ENCODE measurements around the gene EFNA5.

DNA sequence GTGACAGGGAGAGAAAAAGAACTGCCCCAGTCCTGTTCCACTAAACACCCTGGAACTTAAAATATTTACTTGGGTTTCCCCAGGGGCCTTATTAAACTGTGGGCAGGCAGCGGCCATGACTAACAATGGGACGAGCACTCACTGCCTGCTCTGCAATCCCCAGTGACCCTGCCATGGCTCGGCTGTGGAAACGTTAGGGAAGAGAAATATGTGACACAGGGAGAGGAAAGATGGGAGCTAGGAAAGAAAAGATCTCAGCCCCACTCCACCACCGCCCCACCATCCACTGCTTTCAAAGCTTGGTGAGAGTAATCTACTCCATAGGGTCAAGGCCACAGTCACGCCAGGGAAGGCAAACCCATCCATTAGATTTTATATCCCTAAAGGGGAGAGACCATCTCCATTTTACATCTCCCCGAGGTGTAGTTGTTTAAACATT lies 117.6 kb downstream of the EFNA5 start:
- TF ChIP-seq GATA2 (IDR thresholded peaks at IDR 0.05; ENCODE audit: low read depth, low read length) = no peak
- no peak for TF ChIP-seq GATA3 (IDR thresholded peaks at IDR 0.05; ENCODE audit: low read depth, low read length)

Measured in SH-SY5Y (cell line).